Peyer's patch (tissue), 4 donors: Measurements from ENCODE around the gene LRP1-AS.

Experiments
- CTCF ChIP-seq, 6 experiments: fragments of 450-650 bp in 4 of 6; fragments of 200-600 bp in 2 of 6; sonication (generic) in 1 of 6; IDR thresholded peaks; one replicate each; pipeline ENCODE4 v1.5.1; 2017 to 2019; ENCODE audit warnings: antibody characterized with exemption in 6 of 6, mild to moderate bottlenecking in 3 of 6, moderate library complexity in 1 of 6
- POLR2A ChIP-seq, 2 donors: fragments of 450-650 bp; IDR thresholded peaks; one replicate each; pipeline ENCODE4 v1.5.1; 2017; ENCODE audit warnings: antibody characterized with exemption in 2 of 2, mild to moderate bottlenecking in 2 of 2, moderate library complexity in 2 of 2

GRCh38 chr12:57176139-57176477 lies 28.7 kb upstream of the LRP1-AS start:
- TF ChIP-seq POLR2A (IDR thresholded peaks at IDR 0.05): no peak
- TF ChIP-seq CTCF (IDR thresholded peaks at IDR 0.05): peak in 1 of 6 experiments; percentile 11
